AG09319 (cell line): ENCODE measurements around the gene MS4A13.

ENCODE experiments used
- DNase-seq: peaks from one replicate; pipeline ENCODE4 v3.0.0-alpha.2; 2010; ENCODE audit warnings: low read depth; ENCODE audit errors: extremely low read depth
- CTCF ChIP-seq: IDR thresholded peaks from 2 replicates; pipeline ENCODE4 v1.5.1; 2011; ENCODE audit warnings: low read depth, mild to moderate bottlenecking, inconsistent platforms, low read length, moderate library complexity

Gene MS4A13

DNA sequence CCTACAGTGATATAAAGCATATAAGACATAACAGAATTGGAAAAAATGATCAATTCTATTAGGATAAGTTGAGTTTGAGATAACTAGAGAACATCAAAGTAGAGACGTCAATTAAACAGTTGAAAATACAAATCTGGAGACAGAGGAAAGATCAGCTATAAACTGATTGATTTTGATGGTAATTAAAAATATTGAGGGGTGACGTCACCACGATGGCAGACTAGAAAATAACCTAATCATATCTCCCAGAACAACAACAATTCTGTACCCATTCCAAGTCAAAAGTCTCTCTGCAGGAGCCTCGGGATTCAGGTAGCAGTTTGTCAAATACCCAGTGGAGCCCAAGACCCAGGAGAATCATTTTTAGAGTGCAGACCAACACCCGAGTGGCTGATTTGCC lies 28.9 kb downstream of the MS4A13 start:
- no peak for TF ChIP-seq CTCF
- no peak for DNase-seq

GRCh38 chr11:60561254-60561653 lies 46.1 kb downstream of the MS4A13 start:
- no peak for TF ChIP-seq CTCF
- no peak for DNase-seq

- no peak for DNase-seq
- no peak for TF ChIP-seq CTCF
These were observed 48.5 kb downstream of the MS4A13 start for GRCh38 chr11:60563553-60564235.

DNA sequence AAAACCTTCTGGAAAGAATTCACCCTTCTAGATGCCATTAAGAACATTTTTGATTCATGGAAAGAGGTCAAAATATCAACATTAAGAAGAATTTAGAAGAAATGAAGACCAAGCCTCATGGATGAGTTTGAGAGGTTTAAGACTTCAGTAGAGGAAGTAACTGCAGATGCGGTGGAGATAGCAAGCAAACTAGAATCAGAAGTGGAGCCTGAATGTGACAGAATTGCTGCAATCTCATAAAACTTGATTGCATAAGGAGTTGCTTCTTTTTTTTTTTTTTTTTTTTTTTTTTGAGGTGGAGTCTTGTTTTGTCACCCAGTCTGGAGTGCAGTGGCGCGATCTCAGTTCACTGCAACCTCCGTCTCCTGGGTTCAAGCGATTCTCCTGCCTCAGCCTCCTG lies 51.6 kb downstream of the MS4A13 start:
- TF ChIP-seq CTCF, result no peak
- no peak for DNase-seq

DNA sequence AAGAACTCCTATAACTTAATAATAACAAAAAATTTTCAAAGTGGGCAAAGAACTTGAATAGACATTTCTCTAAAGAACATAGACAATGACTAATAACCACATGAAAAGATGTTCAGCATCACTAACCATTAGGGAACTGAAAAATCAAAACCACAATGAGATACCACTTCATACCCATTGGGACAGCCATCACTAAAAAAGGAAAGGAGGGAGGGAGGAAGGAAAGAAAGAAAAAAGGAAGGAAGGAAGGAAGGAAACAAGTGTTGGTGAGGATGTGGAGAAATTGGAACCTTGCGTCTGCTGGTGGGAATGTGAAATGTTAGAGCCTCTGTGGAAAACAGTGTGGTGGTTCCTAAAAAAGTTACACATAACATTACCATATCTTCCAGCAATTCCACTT lies 55.8 kb downstream of the MS4A13 start:
- no peak for DNase-seq
- no peak for TF ChIP-seq CTCF

DNA sequence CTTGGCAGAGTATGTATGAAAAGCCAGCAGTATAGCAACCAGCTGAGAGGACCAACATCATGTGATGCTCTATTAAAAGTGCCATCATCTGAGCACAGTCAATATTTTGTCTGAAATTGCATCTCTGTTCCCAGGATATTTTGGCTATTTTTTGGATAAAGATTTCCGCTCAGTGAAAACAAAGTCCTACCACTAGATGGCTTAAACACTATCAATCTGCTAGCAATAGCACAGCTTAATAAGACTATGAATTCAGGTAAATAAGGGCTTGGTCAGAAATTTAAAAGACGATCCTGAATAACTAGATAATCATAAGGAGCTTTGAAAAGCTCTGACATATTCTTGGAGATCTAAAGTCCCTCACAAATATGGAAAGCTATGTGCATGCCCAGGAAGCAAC lies 74.4 kb downstream of the MS4A13 start:
- no peak for DNase-seq
- no peak for TF ChIP-seq CTCF
